HUES6 (cell line): ENCODE results near the gene CPLANE1.
A peak's percentile ranks its signal among the peaks of the same experiment; 100 is the strongest.
"Not testable (repeated sequence)": the region's sequence is repeated elsewhere in the genome, so short reads cannot be mapped to it uniquely, and the experiment has no call there.

Experiments
- H3K27ac ChIP-seq: 2 replicates; pipeline ENCODE4 v1.7.0; 2013; ENCODE audit warnings: low read depth, mild to moderate bottlenecking, low read length, inconsistent platforms
- H3K27me3 ChIP-seq: 2 replicates; pipeline ENCODE4 v1.6.1; 2013; ENCODE audit warnings: low read length; ENCODE audit not compliant: control insufficient read depth, insufficient read depth
- H3K36me3 ChIP-seq: 2 replicates; pipeline ENCODE4 v1.6.1; 2013; ENCODE audit warnings: low read length; ENCODE audit not compliant: control insufficient read depth, insufficient read depth
- H3K4me1 ChIP-seq: 2 replicates; pipeline ENCODE4 v1.6.1; 2013; ENCODE audit warnings: low read length; ENCODE audit not compliant: control insufficient read depth, insufficient read depth
- H3K4me3 ChIP-seq: 2 replicates; pipeline ENCODE4 v1.5.1; 2013; ENCODE audit warnings: low read depth, low read length
- H3K9ac ChIP-seq: one replicate; pipeline ENCODE4 v1.6.1; 2013; ENCODE audit warnings: mild to moderate bottlenecking, low read length
- H3K9me3 ChIP-seq: 2 replicates; pipeline ENCODE4 v1.6.1; 2013; ENCODE audit warnings: low read depth, low read length; ENCODE audit not compliant: control insufficient read depth, insufficient read depth

Gene CPLANE1

DNA sequence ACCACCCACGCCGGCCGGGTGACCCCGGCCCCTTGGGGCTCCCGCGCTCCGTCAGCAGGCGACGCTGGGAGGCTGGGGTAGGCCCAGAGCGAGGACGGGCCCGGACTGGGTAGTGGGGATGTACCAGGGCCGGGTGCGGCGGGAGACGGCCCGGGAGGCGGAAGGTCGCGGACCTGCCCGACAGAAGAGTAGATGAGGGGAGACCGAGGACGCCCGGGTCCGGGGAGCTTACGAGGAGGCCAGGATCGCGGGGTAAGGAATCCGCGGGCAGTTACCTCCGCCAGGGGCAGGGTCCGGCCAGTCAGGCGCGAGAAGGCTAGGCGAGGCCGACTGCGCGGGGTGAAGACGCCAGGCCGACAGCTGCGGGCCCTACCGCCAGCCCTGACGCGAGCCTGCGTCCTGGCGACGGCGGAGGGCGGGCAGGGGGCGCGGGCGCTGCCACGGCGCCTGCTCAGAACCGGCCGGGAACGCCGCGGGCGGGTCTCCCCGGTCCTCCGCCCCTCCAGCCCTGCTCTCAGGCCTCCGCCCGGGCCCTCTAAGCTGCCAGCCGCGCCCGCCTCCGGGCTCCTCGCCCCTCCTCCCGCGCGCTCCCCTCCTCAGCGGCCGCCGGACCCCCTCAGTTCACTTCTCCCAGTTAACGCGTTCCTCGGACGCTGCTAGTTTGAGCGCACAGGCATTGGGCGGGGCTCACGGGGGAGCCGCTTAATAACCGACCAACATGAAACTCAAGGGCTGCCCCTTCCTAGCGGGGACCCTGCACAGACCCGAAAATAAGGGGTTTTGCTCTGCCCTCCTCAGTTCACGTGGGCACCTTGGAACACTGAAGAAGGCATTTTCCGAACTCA is at the start of gene CPLANE1:
Gene CPLANE1 (minus strand): TSS at position 407 of the 845 bp plus-strand sequence. CDS start 1,678 bp downstream, outside the sequence.
- Histone ChIP-seq H3K9ac (peak within 1 kb of the TSS; percentile 86), H3K9me3 (no peaks in the 10 kb centered on the region), H3K27ac (peak within 1 kb of the TSS; percentile 72; the same call in 1 of the 2 replicates)

DNA sequence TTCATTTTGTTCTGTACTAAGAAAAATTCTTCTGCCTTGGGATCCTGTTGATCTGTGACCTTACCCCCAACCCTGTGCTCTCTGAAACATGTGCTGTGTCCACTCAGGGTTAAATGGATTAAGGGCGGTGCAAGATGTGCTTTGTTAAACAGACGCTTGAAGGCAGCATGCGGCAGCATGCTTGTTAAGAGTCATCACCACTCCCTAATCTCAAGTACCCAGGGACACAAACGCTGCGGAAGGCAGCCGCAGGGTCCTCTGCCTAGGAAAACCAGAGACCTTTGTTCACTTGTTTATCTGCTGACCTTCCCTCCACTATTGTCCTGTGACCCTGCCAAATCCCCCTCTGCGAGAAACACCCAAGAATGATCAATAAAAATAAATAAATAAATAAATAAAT is 47.1 kb upstream of the CPLANE1 start:
- H3K36me3 ChIP-seq, result peaks cover 81% of the 10 kb centered on the region
- H3K4me3 ChIP-seq, H3K27me3 ChIP-seq, H3K27ac ChIP-seq, H3K9me3 ChIP-seq, H3K4me1 ChIP-seq, H3K9ac ChIP-seq: not testable (repeated sequence)

More for the DNA sequence above, at the start of gene CPLANE1:
- no peaks in the 10 kb centered on the region for H3K36me3 ChIP-seq
- H3K27me3 ChIP-seq, result no peaks in the 10 kb centered on the region
- peak within 1 kb of the TSS; percentile 82 for H3K4me3 ChIP-seq
- 0 out of 2 replicates have a peak, but pooled peaks cover 5% of the 10 kb centered on the region for H3K4me1 ChIP-seq

DNA sequence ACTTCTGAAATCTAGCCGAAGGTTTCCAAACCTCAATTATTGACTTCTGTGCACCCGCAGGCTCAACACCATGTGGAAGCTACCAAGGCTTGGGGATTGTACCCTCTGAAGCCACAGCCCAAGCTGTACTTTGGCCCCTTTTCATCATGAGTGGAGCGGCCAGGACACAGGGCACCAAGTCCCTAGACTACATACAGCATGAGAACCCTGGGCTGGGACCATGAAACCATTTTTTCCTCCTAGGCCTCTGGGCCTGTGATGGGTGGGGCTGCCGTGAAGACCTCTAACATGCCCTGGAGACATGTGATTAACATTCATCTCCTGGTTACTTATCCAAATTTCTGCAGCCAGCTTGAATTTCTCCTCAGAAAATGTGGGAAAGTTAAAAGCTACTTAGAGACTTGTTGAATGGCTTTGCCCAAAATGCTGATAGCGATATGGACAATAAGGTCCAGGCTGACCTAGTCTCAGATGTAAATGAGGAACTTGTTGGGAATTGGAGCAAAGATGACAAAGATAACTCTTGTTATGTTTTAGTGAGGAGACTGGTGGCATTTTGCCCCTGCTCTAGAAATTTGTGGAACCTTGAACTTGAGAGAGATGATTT is 34.1 kb upstream of the CPLANE1 start:
- H3K9me3 ChIP-seq, result peaks cover 61% of the 10 kb centered on the region
- no peak overlapping the region for H3K9ac ChIP-seq
- peaks cover 2% of the 10 kb centered on the region for H3K36me3 ChIP-seq
- no peaks in the 10 kb centered on the region for H3K4me1 ChIP-seq
- no peaks in the 10 kb centered on the region for H3K27me3 ChIP-seq
- H3K27ac ChIP-seq, result no peak overlapping the region
- H3K4me3 ChIP-seq, result no peak overlapping the region

DNA sequence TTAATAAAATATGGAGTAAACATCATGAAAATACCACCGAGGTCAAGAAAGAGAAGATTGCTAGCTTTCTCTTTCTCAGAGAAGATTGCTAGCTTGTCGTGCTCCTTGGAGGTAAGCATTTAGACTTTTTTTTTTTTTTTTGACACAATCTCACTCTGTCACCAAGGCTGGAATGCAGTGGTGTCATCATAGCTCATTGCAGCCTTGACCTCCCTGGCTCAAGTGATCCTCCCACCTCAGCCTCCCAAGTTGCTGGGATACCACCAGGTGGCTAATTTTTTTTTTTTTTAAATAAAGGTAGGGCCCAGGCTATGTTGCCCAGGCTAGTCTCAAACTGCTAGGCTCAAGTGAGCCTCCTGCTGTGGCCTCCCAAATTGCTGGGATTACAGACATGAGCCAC is 26.3 kb upstream of the CPLANE1 start:
- H3K9ac ChIP-seq, result no peak overlapping the region
- no peak overlapping the region for H3K27ac ChIP-seq

DNA sequence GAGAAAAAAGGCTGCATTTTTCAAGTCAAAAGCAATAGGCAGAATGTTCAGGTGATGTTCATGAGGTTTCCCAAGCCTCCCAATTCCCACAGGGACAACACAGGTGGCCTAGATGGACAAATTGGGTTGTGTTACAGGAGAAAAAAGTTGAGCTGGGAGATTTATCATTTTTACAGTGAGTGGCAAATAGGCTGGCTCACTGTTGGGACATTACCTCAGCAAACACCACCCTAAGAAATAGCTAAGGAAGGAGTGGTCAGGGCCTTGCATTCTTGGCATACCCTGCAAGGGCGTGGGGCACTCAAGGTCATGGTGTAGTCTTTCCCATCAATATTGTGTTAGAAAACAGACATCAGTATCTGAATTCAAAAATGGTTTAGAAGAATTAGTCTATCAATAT is 23.3 kb upstream of the CPLANE1 start:
- peak overlapping the region; percentile 24 for H3K9ac ChIP-seq
- H3K27me3 ChIP-seq, result no peaks in the 10 kb centered on the region
- no peaks in the 10 kb centered on the region for H3K36me3 ChIP-seq
- H3K9me3 ChIP-seq, result peaks cover 13% of the 10 kb centered on the region; the same call in 1 of the 2 replicates
- H3K4me3 ChIP-seq, result no peak overlapping the region
- peaks cover 5% of the 10 kb centered on the region for H3K4me1 ChIP-seq
- H3K27ac ChIP-seq, result no peak overlapping the region

More for the DNA sequence above, 26.3 kb upstream of the CPLANE1 start:
- peaks cover 5% of the 10 kb centered on the region for H3K4me1 ChIP-seq
- H3K9me3 ChIP-seq, result peaks cover 23% of the 10 kb centered on the region
- H3K4me3 ChIP-seq, result no peak overlapping the region
- H3K36me3 ChIP-seq, result no peaks in the 10 kb centered on the region
- no peaks in the 10 kb centered on the region for H3K27me3 ChIP-seq

DNA sequence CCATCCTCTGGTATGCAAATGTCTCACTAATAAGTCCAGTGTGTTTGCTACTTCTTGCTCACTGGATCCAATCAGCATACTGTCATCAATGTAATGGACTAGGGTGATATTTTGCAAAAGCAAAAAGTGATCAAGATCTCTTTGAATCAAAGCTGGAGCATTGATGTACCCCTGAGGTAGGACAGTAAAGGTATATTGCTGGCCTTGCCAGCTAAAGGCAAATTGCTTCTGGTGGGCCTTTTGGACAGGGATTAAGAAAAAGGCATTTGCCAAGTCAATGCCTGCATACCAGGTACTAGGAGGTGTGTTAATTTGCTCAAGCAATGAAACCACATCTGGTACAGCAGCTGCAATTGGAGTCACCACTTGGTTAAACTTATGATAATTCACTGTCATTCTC is 18.9 kb upstream of the CPLANE1 start:
- not testable (repeated sequence) for H3K36me3 ChIP-seq, H3K9ac ChIP-seq, H3K27ac ChIP-seq, H3K27me3 ChIP-seq, H3K4me1 ChIP-seq, H3K4me3 ChIP-seq
- H3K9me3 ChIP-seq, result peaks cover 13% of the 10 kb centered on the region; the same call in 1 of the 2 replicates

DNA sequence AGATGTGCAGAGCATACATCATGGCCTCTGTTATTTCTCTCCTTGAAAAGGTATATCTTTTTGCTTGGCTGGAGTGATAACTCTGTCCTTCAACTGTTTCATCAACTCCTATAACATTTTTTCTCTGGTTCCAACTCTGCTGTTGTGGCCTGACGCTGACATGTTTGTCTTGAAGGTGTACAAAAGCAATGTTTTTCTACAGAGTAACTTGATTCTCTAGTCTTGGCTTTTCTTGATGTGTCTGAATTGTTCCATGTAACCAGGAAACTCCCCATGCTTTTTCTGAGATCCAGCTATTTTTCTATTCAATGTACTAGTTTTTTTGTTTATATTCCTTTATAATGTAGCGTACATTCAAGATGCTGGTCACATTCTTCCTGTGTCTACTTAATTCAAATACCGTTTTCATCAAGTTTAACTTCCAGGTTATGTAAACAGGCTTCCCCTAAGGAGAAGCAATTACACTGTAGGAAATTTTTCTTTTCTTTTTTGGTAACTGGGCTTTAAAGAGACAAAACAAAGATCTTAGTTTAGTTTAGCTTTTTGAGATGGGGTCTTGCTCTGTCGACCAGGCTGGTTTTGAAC is 6.7 kb upstream of the CPLANE1 start:
- no peak overlapping the region for H3K4me3 ChIP-seq
- H3K36me3 ChIP-seq, result no peaks in the 10 kb centered on the region
- no peaks in the 10 kb centered on the region for H3K4me1 ChIP-seq
- no peaks in the 10 kb centered on the region for H3K27me3 ChIP-seq
- no peaks in the 10 kb centered on the region for H3K9me3 ChIP-seq
- H3K9ac ChIP-seq, result no peak overlapping the region
- no peak overlapping the region for H3K27ac ChIP-seq

DNA sequence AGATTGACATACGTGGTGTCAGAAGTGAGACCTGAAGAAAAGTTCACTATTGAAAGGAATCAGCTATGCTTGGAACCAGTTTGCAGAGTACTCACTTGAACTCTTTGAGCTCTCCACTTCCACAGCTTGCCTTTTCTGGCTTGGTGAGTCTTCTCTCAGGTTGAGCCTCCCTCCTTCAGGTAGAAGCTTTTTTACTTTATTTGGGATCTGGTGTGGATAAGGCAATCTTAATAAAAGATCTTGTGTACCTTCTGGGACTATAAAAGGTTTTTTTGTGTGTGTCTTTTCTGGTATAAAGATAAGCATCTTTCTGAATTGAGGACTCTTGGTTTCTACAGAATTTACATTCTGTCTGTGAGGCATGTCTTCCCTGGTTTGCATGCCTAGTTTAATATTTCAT is 5.4 kb upstream of the CPLANE1 start:
- Histone ChIP-seq H3K36me3 (no peaks in the 10 kb centered on the region), H3K4me1 (0 out of 2 replicates have a peak, but pooled peaks cover 5% of the 10 kb centered on the region), H3K27me3 (no peaks in the 10 kb centered on the region), H3K4me3 (no peak overlapping the region), H3K9ac (no peak overlapping the region), H3K27ac (no peak overlapping the region), H3K9me3 (no peaks in the 10 kb centered on the region)

DNA sequence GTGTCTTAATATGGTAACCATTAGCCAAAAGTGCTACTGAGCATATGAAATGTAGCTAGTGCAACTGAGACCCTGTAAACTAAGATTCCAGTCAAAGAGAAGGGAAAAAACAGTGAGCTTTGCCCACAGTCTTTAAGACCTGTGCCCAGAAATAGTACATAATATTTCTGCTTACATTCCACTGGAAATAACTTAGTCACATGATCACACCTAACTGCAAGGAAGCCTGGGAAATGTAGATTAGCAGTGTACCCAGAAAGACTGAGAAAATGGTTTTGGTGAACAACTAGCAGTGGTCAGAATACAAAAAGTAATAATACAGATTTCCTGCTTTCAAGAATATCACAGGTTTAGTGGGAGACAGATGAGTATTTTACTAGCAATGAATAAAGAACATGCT is 2.5 kb upstream of the CPLANE1 start:
- no peaks in the 10 kb centered on the region for H3K9me3 ChIP-seq
- H3K9ac ChIP-seq, result no peak overlapping the region
- no peak overlapping the region for H3K4me3 ChIP-seq
- H3K36me3 ChIP-seq, result no peaks in the 10 kb centered on the region
- H3K4me1 ChIP-seq, result 0 out of 2 replicates have a peak, but pooled peaks cover 5% of the 10 kb centered on the region
- H3K27ac ChIP-seq, result no peak overlapping the region
- H3K27me3 ChIP-seq, result no peaks in the 10 kb centered on the region

DNA sequence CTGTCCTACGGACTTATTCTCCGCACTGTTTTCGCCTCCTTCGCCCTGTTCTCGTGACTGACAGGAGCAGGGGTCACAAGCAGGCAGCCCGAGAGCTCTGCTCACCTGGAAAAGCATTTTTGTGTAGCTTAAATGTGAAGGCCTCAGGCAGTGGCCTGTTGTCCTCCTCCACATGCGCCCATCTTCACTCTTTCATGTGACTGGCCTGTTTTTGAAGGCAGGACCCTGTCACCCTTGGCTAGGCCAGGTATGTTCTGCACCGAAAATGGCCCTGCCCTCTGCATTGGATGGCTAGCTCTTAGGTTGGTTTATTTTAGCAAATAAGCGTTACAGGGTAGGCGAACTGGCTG is 614 bp upstream of the CPLANE1 start:
- H3K27ac ChIP-seq, result no peak overlapping the region
- 0 out of 2 replicates have a peak, but pooled peaks cover 5% of the 10 kb centered on the region for H3K4me1 ChIP-seq
- no peaks in the 10 kb centered on the region for H3K27me3 ChIP-seq
- peak overlapping the region; percentile 86 for H3K9ac ChIP-seq
- no peaks in the 10 kb centered on the region for H3K9me3 ChIP-seq
- no peaks in the 10 kb centered on the region for H3K36me3 ChIP-seq
- H3K4me3 ChIP-seq, result peak overlapping the region; percentile 82
